ENCODE results near the gene LAMA2. TPM values are rescaled to one million over a fixed set of nuclear protein-coding genes. Genes with fewer than 3 reads are reported as not detected.

The LAMA2 gene
- total and polyA plus RNA-seq, 8 donors, result 3.4 to 110 (median 31.6) TPM

- WGBS, 5 donors, result 63 to 80% (median 72%) methylated on average over 6 to 7 of the region's 7 CpGs
- no peak overlapping the region for H3K27ac ChIP-seq
- H3K4me3 ChIP-seq, result no peak overlapping the region
- TF ChIP-seq POLR2A (IDR thresholded peaks at IDR 0.05), result no peak
- TF ChIP-seq EP300 (IDR thresholded peaks at IDR 0.05), result no peak
- TF ChIP-seq CTCF (IDR thresholded peaks at IDR 0.05), result no peak
- no peak for TF ChIP-seq POLR2AphosphoS5 (IDR thresholded peaks at IDR 0.05)
- peaks cover 0 to 8% (median 2%) of the 10 kb centered on the region in 4 donors for H3K36me3 ChIP-seq
- DNase-seq, result no peak
- intact Hi-C loops (cut with DNase I; ENCODE audit: low total_unique reads), result no loop called here
- H3K4me1 ChIP-seq, result no peaks in the 10 kb centered on the region
- no peaks in the 10 kb centered on the region for H3K27me3 ChIP-seq
- no peaks in the 10 kb centered on the region for H3K9me3 ChIP-seq
Measured at GRCh38 chr6:129446272-129447197, 563.6 kb downstream of the LAMA2 start.

DNA sequence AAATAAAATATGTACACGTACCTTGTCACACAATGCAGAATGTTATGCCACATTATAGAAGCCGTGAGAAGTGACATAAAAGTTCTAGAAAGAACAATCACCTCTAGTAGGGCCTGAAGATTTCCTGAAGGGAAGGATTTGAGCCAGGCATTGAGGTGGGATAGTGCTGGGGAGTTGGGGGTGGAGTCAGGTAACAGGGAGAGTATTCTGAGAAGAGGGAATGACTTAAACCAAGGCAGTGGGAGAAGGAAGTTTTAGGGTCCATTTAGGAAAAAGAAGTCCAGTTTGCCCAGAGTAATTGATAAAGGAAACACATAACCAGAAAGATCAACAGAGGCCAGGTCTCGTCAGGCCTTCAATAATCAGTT is 564.2 kb downstream of the LAMA2 start:
- Histone ChIP-seq H3K36me3 (peaks cover 0 to 3% (median 0%) of the 10 kb centered on the region in 4 donors), H3K9me3 (no peaks in the 10 kb centered on the region), H3K4me3 (no peak overlapping the region), H3K27me3 (no peaks in the 10 kb centered on the region), H3K27ac (no peak overlapping the region), H3K4me1 (no peaks in the 10 kb centered on the region)
- intact Hi-C loops (cut with DNase I; ENCODE audit: low total_unique reads), result no loop called here
- no peak for DNase-seq
- no peak for TF ChIP-seq EP300 (IDR thresholded peaks at IDR 0.05)
- no peak for TF ChIP-seq POLR2A (IDR thresholded peaks at IDR 0.05)
- no peak for TF ChIP-seq CTCF (IDR thresholded peaks at IDR 0.05)
- TF ChIP-seq POLR2AphosphoS5 (IDR thresholded peaks at IDR 0.05), result no peak
- WGBS, 5 donors, result 63 to 87% (median 72%) methylated on average over 3 of the region's 3 CpGs

DNA sequence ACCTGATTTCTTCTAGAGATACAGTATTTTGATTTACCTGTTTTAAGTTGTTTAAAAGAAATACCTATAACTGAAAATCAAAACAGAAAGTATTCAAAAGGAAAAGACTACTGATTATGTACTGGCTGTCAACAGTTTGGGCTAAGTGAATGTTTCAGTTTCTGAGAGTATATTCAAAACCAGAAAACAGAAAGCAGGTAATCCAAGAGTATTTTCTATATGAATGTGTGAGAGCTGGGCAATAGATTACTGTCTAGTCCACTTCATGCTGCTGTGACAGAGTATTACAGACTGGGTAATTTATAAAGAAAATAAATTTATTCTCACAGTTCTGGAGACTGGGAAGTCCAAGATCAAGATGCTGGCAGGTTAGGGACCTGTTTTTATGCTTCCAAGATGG is 566.0 kb downstream of the LAMA2 start:
- no peak for DNase-seq
- Histone ChIP-seq H3K9me3 (no peaks in the 10 kb centered on the region), H3K4me3 (no peak overlapping the region), H3K36me3 (peaks cover 0 to 4% (median under 1%) of the 10 kb centered on the region in 4 donors), H3K27ac (no peak overlapping the region), H3K27me3 (no peaks in the 10 kb centered on the region), H3K4me1 (no peaks in the 10 kb centered on the region)
- intact Hi-C loops (cut with DNase I; ENCODE audit: low total_unique reads), result no loop called here
- TF ChIP-seq POLR2AphosphoS5 (IDR thresholded peaks at IDR 0.05) (no peak), EP300 (IDR thresholded peaks at IDR 0.05) (no peak), CTCF (IDR thresholded peaks at IDR 0.05) (no peak), POLR2A (IDR thresholded peaks at IDR 0.05) (no peak)

- Histone ChIP-seq H3K27ac (no peak overlapping the region), H3K27me3 (no peaks in the 10 kb centered on the region), H3K4me1 (no peaks in the 10 kb centered on the region), H3K4me3 (no peak overlapping the region), H3K36me3 (peaks cover 0 to 16% (median 6%) of the 10 kb centered on the region in 4 donors), H3K9me3 (no peaks in the 10 kb centered on the region)
- no peak for DNase-seq
- intact Hi-C loops (cut with DNase I; ENCODE audit: low total_unique reads), result no loop called here
- TF ChIP-seq POLR2AphosphoS5 (IDR thresholded peaks at IDR 0.05), result no peak
- no peak for TF ChIP-seq EP300 (IDR thresholded peaks at IDR 0.05)
- no peak for TF ChIP-seq POLR2A (IDR thresholded peaks at IDR 0.05)
- TF ChIP-seq CTCF (IDR thresholded peaks at IDR 0.05), result no peak
Measured at GRCh38 chr6:129451187-129451586, 568.2 kb downstream of the LAMA2 start.

Data from stomach (tissue), 9 donors.